GM12864 (cell line): Measurements from ENCODE around the gene SLC16A3.
"Not testable (repeated sequence)": the region's sequence is repeated elsewhere in the genome, so short reads cannot be mapped to it uniquely, and the experiment has no call there.

ENCODE experiments used
- DNase-seq: peaks from one replicate; pipeline ENCODE4 v3.0.0-alpha.2; 2011; ENCODE audit warnings: low read depth
- H3K4me3 ChIP-seq: 2 replicates; pipeline ENCODE4 v1.5.1; 2011; ENCODE audit warnings: mild to moderate bottlenecking, low read depth, low read length, control low read depth
- TF ChIP-seq, protein P1 (sequence below): IDR thresholded peaks from 2 replicates; pipeline ENCODE4 v1.5.1; 2011; ENCODE audit warnings: low read depth, mild to moderate bottlenecking, moderate library complexity, low read length, control low read depth, inconsistent platforms; ENCODE audit errors: missing control alignments

Gene SLC16A3

DNA sequence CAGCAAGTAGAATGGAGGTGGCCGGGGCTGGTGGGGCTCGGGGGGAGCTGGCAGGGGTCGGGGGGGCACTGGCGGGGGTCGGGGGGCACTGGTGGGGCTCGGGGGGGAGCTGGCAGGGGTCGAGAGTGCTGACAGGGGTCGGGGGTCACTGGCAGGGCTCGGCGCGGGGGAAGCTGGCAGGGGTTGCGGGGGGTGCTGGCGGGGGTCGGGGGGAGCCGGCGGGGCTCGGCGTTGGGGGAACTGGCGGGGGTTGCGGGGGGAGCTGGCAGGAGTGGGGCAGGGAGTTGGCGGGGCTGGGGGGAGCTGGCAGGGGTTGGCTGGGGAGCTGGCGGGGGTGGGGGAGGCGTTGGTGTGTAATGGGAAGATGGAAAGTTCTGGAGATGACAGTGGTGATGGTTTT is 41.3 kb upstream of the SLC16A3 start:
- DNase-seq: no peak
- TF ChIP-seq, protein P1, sequence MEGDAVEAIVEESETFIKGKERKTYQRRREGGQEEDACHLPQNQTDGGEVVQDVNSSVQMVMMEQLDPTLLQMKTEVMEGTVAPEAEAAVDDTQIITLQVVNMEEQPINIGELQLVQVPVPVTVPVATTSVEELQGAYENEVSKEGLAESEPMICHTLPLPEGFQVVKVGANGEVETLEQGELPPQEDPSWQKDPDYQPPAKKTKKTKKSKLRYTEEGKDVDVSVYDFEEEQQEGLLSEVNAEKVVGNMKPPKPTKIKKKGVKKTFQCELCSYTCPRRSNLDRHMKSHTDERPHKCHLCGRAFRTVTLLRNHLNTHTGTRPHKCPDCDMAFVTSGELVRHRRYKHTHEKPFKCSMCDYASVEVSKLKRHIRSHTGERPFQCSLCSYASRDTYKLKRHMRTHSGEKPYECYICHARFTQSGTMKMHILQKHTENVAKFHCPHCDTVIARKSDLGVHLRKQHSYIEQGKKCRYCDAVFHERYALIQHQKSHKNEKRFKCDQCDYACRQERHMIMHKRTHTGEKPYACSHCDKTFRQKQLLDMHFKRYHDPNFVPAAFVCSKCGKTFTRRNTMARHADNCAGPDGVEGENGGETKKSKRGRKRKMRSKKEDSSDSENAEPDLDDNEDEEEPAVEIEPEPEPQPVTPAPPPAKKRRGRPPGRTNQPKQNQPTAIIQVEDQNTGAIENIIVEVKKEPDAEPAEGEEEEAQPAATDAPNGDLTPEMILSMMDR: no peak
- no peak overlapping the region for H3K4me3 ChIP-seq

DNA sequence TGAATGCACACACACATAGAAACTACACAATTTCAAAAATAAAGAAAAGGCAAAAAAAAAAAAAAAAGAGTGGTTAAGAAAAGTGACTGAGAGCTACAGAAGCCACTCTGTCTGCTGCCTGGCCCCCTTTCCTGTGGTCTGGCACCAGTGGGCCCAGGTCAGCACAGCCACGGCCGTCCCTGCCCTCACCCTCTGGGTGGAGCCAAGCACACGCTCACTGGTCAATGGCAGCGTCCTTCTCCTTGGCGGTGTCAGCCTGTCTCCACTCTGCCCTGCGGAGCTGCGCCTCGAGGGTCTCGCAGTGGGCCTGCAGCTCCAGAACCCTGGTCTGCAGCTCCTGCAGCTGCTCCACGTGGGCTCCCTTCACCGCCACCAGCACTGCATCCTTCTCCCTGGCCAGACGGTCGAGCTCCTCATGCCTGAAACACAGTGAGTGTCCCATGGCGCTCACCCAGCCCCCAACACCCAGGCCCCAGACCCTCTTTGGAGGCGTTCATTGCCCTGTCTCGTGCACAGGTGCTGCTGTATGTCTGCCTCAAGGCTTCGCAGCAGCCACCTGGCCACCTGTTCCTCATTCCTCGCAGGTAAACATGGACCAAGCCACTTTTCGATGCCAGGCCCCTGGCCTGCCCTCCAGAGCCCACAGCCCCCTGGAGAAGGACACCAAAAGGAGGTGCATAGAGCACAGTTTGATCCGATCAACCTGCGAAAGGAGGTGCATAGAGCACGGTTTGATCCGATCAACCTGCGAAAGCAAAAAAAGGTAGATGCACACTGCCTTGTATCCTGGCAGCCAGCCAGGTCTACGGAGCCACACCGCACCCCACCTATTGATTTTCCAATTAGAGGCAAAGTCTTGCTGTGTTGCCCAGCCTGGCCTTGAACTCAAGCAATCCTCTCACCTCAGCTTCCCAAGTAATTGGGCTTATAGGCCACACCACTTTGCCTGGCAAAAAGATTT is 40.6 kb upstream of the SLC16A3 start:
- DNase-seq: no peak
- no peak overlapping the region for H3K4me3 ChIP-seq
- TF ChIP-seq, protein P1: no peak

DNA sequence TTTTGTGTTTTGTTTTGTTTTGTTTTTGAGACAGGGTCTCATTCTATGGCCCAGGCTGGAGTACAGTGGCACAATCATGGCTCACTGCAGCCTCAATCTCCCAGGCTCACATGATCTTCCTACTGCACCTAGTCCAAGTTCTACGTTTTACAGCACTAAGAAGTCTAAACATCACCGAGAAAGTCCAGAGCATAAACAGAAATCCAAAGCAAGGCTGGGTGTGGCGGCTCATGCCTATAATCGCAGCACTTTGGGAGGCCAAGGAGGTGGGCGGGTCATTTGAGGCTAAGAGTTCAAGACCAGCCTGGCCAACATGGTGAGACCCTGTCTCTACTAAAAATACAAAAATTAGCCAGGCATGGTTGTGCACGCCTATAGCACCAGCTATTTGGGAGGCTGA is 35.8 kb upstream of the SLC16A3 start:
- not testable (repeated sequence) for H3K4me3 ChIP-seq

DNA sequence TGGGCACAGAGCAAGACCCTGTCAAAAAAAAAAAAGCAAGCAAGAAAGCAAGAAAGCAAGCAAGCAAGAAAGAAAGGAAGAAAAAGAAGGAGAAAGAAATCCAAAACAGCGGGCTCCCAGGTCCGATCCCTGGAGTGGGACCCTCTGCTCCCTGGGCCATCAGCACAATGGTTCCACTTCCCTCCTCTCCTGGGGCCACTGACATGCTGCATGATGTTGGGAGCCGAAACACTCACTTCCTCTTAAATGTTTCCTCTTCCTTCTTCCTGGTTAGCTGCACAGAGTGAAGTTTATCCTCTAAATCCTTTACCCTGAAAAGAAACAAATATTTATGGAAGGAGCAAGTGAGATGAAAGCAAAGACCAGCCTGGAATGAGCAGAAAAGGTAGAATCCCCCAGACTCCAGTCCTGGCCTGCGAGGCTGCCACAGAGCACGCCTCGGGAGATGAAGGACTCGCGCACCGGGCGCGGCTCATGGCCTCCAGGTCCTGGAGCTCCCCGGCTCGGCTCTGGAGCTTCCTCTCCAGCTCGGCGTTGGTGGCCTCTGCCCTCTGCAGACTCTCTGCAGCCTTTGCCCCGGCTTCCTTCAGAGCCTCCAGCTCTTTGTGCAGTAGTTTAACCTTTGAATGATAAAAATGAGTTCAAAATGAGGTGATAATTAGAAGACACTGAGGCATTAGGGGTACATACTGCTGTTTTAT is 35.2 kb upstream of the SLC16A3 start:
- TF ChIP-seq, protein P1: no peak
- no peak for DNase-seq

More for the DNA sequence above, 35.8 kb upstream of the SLC16A3 start:
- DNase-seq: not testable (repeated sequence)

DNA sequence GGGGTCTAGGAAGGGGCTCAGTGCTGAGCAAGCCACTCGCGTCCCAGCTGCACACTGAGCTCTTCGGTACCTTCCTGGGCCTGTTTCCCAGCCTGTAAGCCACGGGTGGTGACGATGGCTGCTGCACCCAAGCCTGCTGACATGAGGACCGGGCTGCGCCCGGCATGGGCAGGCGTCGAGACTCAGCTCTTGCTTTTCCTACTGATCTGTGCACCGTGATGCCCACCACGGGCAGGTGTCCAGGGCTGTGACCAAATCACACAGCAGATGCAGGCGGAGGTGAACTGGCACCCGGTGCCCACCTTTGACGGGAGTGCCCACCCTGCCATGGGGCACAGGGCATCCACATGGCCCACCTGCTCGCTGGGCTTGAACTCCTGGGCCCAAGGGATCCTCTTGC is 34.1 kb upstream of the SLC16A3 start:
- H3K4me3 ChIP-seq: no peak overlapping the region
- TF ChIP-seq, protein P1: no peak
- DNase-seq: no peak

More for the DNA sequence above, 35.2 kb upstream of the SLC16A3 start:
- no peak overlapping the region for H3K4me3 ChIP-seq

DNA sequence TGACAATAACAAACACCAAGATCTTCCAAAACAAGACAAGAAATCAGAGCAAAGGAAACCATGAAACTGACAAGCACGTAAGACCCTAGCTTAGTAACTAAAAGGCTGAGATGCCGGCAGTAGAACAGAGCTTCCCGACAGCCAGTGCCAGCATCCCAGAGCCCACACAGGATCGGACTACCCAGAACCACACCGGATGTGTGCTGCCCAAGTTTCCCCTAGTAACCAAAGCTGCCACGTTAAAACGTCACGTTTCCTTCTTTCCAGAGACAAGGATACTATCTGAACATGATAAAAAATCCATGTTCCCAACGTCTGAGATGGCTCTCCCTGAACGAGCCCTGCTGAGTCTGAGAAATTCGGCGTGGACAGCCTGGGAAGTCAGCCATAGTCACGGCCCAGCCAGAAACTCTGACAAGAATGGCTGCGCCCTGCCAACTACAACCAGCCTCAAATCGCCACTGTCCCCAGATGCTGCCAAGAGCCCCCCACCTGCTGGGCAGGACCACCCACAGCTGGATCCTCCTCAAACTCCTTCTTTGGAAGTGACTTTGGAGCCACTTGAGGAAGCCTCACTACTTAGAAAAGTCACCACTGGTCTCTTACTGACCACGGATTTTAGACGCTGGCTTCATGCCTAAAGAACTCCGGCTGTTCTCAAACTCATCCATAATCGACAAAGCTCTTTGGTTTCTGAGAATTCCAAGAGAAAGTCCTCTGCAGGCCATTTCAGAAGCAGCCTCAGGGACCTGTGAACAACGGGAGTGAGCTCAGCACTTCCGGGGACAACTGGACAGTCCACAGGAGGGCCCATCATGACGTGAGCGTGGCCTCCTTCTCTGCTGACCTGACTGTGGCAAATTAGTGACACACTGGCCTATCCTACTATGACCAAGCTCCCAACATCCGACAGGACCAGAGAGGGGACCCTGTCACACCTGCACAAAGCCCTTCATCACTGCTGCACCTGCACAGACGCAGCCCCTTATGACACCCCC is 32.9 kb upstream of the SLC16A3 start:
- TF ChIP-seq, protein P1: no peak
- no peak for DNase-seq
- no peak overlapping the region for H3K4me3 ChIP-seq
